Activated CD8-positive, alpha-beta memory T cell treated with anti-CD3 and anti-CD28 coated beads for 24 hours (primary cell): ENCODE results near the gene DAZAP1.
A peak's percentile ranks its signal among the peaks of the same experiment; 100 is the strongest.
"Not testable (repeated sequence)": the region's sequence is repeated elsewhere in the genome, so short reads cannot be mapped to it uniquely, and the experiment has no call there.

Experiments used
- DNase-seq: peaks from one replicate; pipeline ENCODE4 v3.0.0-alpha.2; 2020

DAZAP1 gene

GRCh38 chr19:1474765-1475351, 67.5 kb downstream of the DAZAP1 start:
- DNase-seq = no peak

- DNase-seq = no peak
Measured at GRCh38 chr19:1475751-1476437, 68.5 kb downstream of the DAZAP1 start.

- DNase-seq = not testable (repeated sequence)
Measured at GRCh38 chr19:1477056-1477455, 69.7 kb downstream of the DAZAP1 start.

GRCh38 chr19:1478934-1479707, 71.7 kb downstream of the DAZAP1 start, which contains the start of gene C19orf25:
TSS of gene C19orf25 (minus strand) at chr19:1479215. CDS start at chr19:1478903, 312 bp downstream.
- peak; percentile 95 for DNase-seq

GRCh38 chr19:1481224-1481892, 74.0 kb downstream of the DAZAP1 start:
- no peak for DNase-seq

- DNase-seq = no peak
Measured at GRCh38 chr19:1481893-1482360, 74.5 kb downstream of the DAZAP1 start.

- DNase-seq = no peak
Measured at GRCh38 chr19:1482361-1483130, 75.2 kb downstream of the DAZAP1 start.

- no peak for DNase-seq
Measured at GRCh38 chr19:1483131-1483978, 76.0 kb downstream of the DAZAP1 start.

GRCh38 chr19:1483979-1484428, 76.6 kb downstream of the DAZAP1 start:
- no peak for DNase-seq
